ENCODE measurements around the gene ARHGAP24.

DNA sequence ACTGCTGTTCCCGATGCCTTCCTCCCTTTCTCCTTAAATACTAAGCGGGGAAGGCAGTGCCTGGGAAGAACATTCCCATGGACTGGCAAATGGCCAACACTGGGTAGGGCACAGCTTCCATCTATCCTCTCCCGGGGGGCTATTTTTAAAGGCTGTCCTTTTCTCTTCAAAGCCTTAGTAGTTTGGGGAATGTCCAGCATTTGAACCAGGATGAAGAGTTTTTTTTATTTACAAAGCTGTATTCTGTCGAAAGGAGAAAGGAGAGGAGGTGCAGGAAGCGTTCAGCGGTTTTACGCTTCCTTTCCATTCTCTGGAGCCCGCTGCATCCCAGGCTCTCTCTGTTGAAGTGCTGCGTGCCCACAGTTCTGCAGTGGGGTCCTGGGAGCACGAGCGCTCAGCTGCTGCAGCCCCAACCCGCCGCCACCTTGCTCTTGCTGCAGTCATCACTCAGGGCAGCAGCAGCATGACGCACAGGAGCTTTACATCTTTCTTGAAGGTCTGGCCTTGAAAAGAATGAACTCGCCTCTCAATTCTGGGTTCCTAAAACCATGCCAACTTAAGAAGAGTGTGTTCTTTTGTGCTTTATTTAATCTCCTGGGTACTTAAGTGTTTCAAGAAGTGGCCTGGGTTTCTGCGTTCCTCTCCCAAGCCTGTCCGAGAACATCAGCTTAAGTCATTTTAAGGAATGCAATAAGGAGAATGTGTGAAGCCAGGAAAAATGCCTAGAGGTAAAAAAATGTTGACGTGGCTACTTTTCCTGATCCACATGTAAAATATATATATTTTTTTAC lies 457.7 kb downstream of the ARHGAP24 start:
- no peak for TF ChIP-seq POLR2A (IDR thresholded peaks at IDR 0.05)
- TF ChIP-seq EP300 (IDR thresholded peaks at IDR 0.05) = no peak
- TF ChIP-seq, protein P1, sequence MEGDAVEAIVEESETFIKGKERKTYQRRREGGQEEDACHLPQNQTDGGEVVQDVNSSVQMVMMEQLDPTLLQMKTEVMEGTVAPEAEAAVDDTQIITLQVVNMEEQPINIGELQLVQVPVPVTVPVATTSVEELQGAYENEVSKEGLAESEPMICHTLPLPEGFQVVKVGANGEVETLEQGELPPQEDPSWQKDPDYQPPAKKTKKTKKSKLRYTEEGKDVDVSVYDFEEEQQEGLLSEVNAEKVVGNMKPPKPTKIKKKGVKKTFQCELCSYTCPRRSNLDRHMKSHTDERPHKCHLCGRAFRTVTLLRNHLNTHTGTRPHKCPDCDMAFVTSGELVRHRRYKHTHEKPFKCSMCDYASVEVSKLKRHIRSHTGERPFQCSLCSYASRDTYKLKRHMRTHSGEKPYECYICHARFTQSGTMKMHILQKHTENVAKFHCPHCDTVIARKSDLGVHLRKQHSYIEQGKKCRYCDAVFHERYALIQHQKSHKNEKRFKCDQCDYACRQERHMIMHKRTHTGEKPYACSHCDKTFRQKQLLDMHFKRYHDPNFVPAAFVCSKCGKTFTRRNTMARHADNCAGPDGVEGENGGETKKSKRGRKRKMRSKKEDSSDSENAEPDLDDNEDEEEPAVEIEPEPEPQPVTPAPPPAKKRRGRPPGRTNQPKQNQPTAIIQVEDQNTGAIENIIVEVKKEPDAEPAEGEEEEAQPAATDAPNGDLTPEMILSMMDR (IDR thresholded peaks at IDR 0.05) = no peak
